NB4 (cell line): ENCODE data around the gene SMCHD1.
"Not testable (repeated sequence)": the region's sequence is repeated elsewhere in the genome, so short reads cannot be mapped to it uniquely, and the experiment has no call there.

ENCODE experiments used
- CTCF ChIP-seq: IDR thresholded peaks from one replicate; pipeline ENCODE4 v1.5.1; 2012; ENCODE audit warnings: low read depth, low read length
- MAX ChIP-seq: IDR thresholded peaks from 2 replicates; pipeline ENCODE4 v1.6.1; 2011; ENCODE audit warnings: low read depth, low read length
- MYC ChIP-seq: IDR thresholded peaks from 2 replicates; pipeline ENCODE4 v1.6.1; 2011; ENCODE audit warnings: low read depth, low read length
- POLR2A ChIP-seq: IDR thresholded peaks from 2 replicates; pipeline ENCODE4 v1.6.1; 2011; ENCODE audit warnings: mild to moderate bottlenecking; ENCODE audit not compliant: insufficient read length; ENCODE audit errors: extremely low read depth

- not testable (repeated sequence) for TF ChIP-seq CTCF, POLR2A, MYC, MAX
Measured at GRCh38 chr18:2662288-2662687, 6.8 kb downstream of the SMCHD1 start.
